ENCODE results near the gene MBOAT2.

Gene MBOAT2

GRCh38 chr2:8805278-8806210 is 197.9 kb downstream of the MBOAT2 start:
- DNase-seq, result no peak

- no peak for DNase-seq
Observed at GRCh38 chr2:8803658-8804379, 199.7 kb downstream of the MBOAT2 start.

GRCh38 chr2:8802741-8803140 is 200.7 kb downstream of the MBOAT2 start:
- DNase-seq, result no peak

Data from KG1 (cell line).